Liver (tissue), 9 donors: ENCODE results near the gene DCP2. TPM values are rescaled to one million over a fixed set of nuclear protein-coding genes. Genes with fewer than 3 reads are reported as not detected.

Experiments used
- DNase-seq: peaks from one replicate; pipeline ENCODE4 v3.0.0-alpha.2; 2017; ENCODE audit warnings: low spot score
- H3K27ac ChIP-seq, 2 donors: one replicate each; pipeline ENCODE4 v1.7.0; 2013; ENCODE audit warnings: inconsistent platforms in 2 of 2, low read length in 2 of 2, control low read depth in 1 of 2, low read depth in 1 of 2, mild to moderate bottlenecking in 1 of 2
- H3K27me3 ChIP-seq, 4 donors: one replicate each; pipeline versions ENCODE4 v1.6.1 to v1.7.0; 2013; ENCODE audit warnings: low read length in 3 of 4, inconsistent platforms in 1 of 4, mild to moderate bottlenecking in 1 of 4, moderate library complexity in 1 of 4; ENCODE audit not compliant: control insufficient read depth in 4 of 4, insufficient read depth in 4 of 4
- H3K36me3 ChIP-seq, 4 donors: one replicate each; pipeline versions ENCODE4 v1.6.1 to v1.7.0; 2013; ENCODE audit warnings: low read length in 3 of 4, mild to moderate bottlenecking in 3 of 4, low read depth in 1 of 4, moderate library complexity in 1 of 4; ENCODE audit not compliant: control insufficient read depth in 4 of 4, insufficient read depth in 3 of 4
- H3K4me1 ChIP-seq, 4 donors: one replicate each; pipeline versions ENCODE4 v1.6.1 to v1.7.0; 2013; ENCODE audit warnings: low read length in 3 of 4, mild to moderate bottlenecking in 3 of 4, moderate library complexity in 1 of 4; ENCODE audit not compliant: control insufficient read depth in 4 of 4, insufficient read depth in 4 of 4
- H3K4me3 ChIP-seq, 3 donors: one replicate each; pipeline versions ENCODE4 v1.6.1 to v1.7.0; 2013; ENCODE audit warnings: low read length in 3 of 3, control low read depth in 1 of 3, low read depth in 1 of 3, mild to moderate bottlenecking in 1 of 3
- H3K9ac ChIP-seq, 2 donors: one replicate each; pipeline ENCODE4 v1.7.0; 2013; ENCODE audit warnings: low read length in 2 of 2, mild to moderate bottlenecking in 2 of 2, moderate library complexity in 2 of 2, control low read depth in 1 of 2, low read depth in 1 of 2
- H3K9me3 ChIP-seq, 4 donors: one replicate each; pipeline versions ENCODE4 v1.6.1 to v1.7.0; 2013; ENCODE audit warnings: low read length in 3 of 4; ENCODE audit not compliant: control insufficient read depth in 4 of 4
- CTCF ChIP-seq: fragments of 150-350 bp; IDR thresholded peaks from 2 replicates; pipeline ENCODE4 v1.5.1; 2017; ENCODE audit warnings: improper control_type of control experiment, low read depth, low read length; ENCODE audit not compliant: missing input control
- EGR1 ChIP-seq, 2 donors: IDR thresholded peaks; 2 replicates each; pipeline ENCODE4 v1.6.1; 2016 to 2018; ENCODE audit warnings: antibody characterized with exemption in 2 of 2, low read depth in 2 of 2
- FOXA1 ChIP-seq: IDR thresholded peaks from 2 replicates; pipeline ENCODE4 v1.6.1; 2016; ENCODE audit warnings: antibody characterized with exemption
- GABPA ChIP-seq, 2 donors: IDR thresholded peaks in 1 of 2; conservative IDR thresholded peaks in 1 of 2; 2 replicates each; pipeline ENCODE4 v1.6.1; 2016; ENCODE audit warnings: antibody characterized with exemption in 2 of 2, mild to moderate bottlenecking in 1 of 2, moderate library complexity in 1 of 2
- HNF4A ChIP-seq, 2 donors: conservative IDR thresholded peaks; 2 replicates each; pipeline ENCODE4 v1.6.1; 2016; ENCODE audit warnings: antibody characterized with exemption in 2 of 2, mild to moderate bottlenecking in 2 of 2
- HNF4G ChIP-seq: IDR thresholded peaks from 2 replicates; pipeline ENCODE4 v1.6.1; 2016; ENCODE audit warnings: antibody characterized with exemption
- JUND ChIP-seq, 2 donors: IDR thresholded peaks; 2 replicates each; pipeline ENCODE4 v1.6.1; 2016; ENCODE audit warnings: antibody characterized with exemption in 2 of 2
- RAD21 ChIP-seq, 2 donors: IDR thresholded peaks; 2 replicates each; pipeline ENCODE4 v1.6.1; 2016; ENCODE audit warnings: antibody characterized with exemption in 2 of 2, mild to moderate bottlenecking in 2 of 2
- RXRA ChIP-seq, 2 donors: IDR thresholded peaks; 2 replicates each; pipeline ENCODE4 v1.6.1; 2017 to 2018; ENCODE audit warnings: antibody characterized with exemption in 2 of 2, mild to moderate bottlenecking in 1 of 2
- SP1 ChIP-seq: IDR thresholded peaks from 2 replicates; pipeline ENCODE4 v1.6.1; 2018; ENCODE audit warnings: antibody characterized with exemption, mild to moderate bottlenecking
- TAF1 ChIP-seq: conservative IDR thresholded peaks from 2 replicates; pipeline ENCODE4 v1.6.1; 2016; ENCODE audit warnings: antibody characterized with exemption, mild to moderate bottlenecking
- YY1 ChIP-seq: IDR thresholded peaks from 2 replicates; pipeline ENCODE4 v1.6.1; 2016; ENCODE audit warnings: antibody characterized with exemption, mild to moderate bottlenecking
- WGBS: extraction: QIAGEN DNeasy Blood & Tissue Kit; methylation state at CpG from one replicate; pipeline ENCODE4 v1.1.7; 2013; 5-methylcytosine and 5-hydroxymethylcytosine counted together
- polyA plus RNA-seq, 2 donors: library from polyadenylated mRNA; stranded (reverse) in 1 of 2; unstranded in 1 of 2; fragments of 200-250 nt in 1 of 2; fragments of >200 nt in 1 of 2; fragmentation: Nextera tagmentation in 1 of 2; extraction: Ambion mirVana in 1 of 2; gene quantifications; one replicate each; pipeline versions ENCODE4 v1.2.1 to v1.2.3, GENCODE V29; 2013 to 2015
- total RNA-seq, 2 donors: library from RNA; depleted of rRNA; stranded (reverse); fragments of >200 nt; gene quantifications; one replicate each; pipeline ENCODE4 v1.2.3, GENCODE V29; 2014
- TF ChIP-seq, protein P1 (sequence below): IDR thresholded peaks from 2 replicates; pipeline ENCODE4 v1.6.1; 2016; ENCODE audit warnings: antibody characterized with exemption
- donor health status: healthy.
- donor health status: healthy.
- donor health status: healthy.
- donor health status: healthy.
- donor health status: healthy.

Gene DCP2
- total and polyA plus RNA-seq, 4 donors: 2.9 to 44.2 (median 12.4) TPM

DNA sequence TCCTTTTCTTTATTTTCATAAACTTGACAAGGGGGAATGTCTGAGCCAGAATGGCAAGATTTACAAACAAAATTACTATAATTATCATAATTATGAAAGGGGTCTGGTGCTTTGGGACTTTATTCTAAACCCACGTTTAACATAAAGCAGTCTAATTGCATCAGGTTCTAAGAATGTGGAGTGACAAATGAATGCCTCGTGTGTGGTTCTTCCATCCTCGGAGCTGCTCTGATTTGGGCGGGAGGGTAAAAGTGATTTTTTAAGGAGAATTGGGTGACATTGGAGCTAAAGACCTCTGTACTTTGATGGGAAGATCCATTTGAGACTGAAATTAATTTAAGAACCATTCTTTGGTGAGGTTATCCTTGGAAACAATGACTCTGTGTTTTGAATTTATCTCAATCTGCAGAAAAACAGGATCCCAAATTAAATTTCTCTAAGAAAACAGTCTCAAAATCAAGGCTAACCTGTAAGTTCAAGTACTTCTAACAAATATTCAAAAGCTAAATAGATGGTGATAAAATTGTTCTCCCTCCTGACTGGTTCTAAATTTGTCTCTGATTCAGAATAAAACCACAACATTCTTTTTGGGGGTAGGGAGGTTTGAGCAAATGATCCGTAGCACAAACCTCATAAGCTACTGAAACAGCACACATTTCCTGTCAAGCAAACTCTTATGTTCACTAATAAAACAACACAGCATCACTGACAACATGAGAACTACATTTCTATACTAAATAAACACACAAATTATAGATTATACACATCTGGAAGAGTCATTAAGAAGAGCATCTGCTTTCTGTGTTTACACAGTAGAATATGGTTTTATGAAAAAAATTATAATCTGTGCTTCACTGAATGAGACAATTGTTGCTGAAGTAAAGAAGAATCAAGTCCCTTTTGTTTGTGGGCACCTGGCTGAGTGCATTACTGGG, 85.5 kb downstream of the DCP2 start:
- no peaks in the 10 kb centered on the region for H3K4me1 ChIP-seq
- H3K9me3 ChIP-seq: no peaks in the 10 kb centered on the region
- H3K27me3 ChIP-seq: no peaks in the 10 kb centered on the region
- no peak overlapping the region for H3K9ac ChIP-seq
- TF ChIP-seq CTCF: no peak
- no peak for TF ChIP-seq YY1
- TF ChIP-seq HNF4G: no peak
- TF ChIP-seq, protein P1, sequence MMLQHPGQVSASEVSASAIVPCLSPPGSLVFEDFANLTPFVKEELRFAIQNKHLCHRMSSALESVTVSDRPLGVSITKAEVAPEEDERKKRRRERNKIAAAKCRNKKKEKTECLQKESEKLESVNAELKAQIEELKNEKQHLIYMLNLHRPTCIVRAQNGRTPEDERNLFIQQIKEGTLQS: no peak
- TF ChIP-seq TAF1: no peak
- no peak for TF ChIP-seq RAD21 (IDR thresholded peaks at IDR 0.05)
- no peak for TF ChIP-seq GABPA (IDR thresholded peaks at IDR 0.05 in 1 of 2, conservative IDR thresholded peaks at IDR 0.05 in 1 of 2)
- no peak for DNase-seq
- H3K36me3 ChIP-seq: peaks cover 8 to 57% (median 42%) of the 10 kb centered on the region in 4 donors
- WGBS: 71% methylated on average over 5 of the region's 5 CpGs
- H3K4me3 ChIP-seq: no peak overlapping the region
- no peak overlapping the region for H3K27ac ChIP-seq

DNA sequence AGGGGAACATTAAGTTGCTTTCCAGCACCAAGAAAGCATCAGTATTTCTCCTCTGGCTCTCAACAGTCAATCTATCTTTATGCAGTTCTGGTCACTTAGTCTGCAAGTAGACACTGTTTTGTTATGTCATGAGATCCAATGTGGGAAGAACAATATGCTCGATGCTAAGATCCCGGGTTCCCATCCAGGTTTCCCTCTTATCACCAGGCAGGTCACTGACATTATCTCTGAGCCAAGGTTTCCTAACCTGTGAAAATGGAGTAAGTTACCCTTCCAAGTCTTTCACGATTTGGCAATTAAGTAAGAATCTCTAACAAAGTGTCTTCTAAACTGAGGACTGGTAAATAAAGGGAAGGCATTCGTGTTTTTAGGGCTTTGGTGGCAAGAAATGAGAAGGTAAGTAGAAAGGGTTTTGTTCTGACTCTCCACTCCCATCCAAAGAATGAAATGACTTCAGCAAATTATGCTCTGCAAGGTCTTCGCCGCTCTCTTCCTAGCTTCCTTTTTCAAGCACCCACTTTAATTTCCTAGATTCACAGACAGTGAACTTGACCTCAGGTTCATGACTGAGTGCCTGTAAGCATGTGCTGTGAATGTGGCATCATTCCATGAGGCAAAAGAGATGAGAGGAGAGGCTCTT, 86.4 kb downstream of the DCP2 start:
- 57% methylated on average over 6 of the region's 6 CpGs for WGBS
- no peaks in the 10 kb centered on the region for H3K9me3 ChIP-seq
- no peak overlapping the region for H3K27ac ChIP-seq
- H3K36me3 ChIP-seq: peaks cover 8 to 57% (median 43%) of the 10 kb centered on the region in 4 donors
- no peak for DNase-seq
- no peak overlapping the region for H3K9ac ChIP-seq
- H3K4me1 ChIP-seq: no peaks in the 10 kb centered on the region
- no peak overlapping the region for H3K4me3 ChIP-seq
- TF ChIP-seq, protein P1: no peak
- TF ChIP-seq HNF4A (conservative IDR thresholded peaks at IDR 0.05): no peak
- no peak for TF ChIP-seq HNF4G
- no peak for TF ChIP-seq TAF1
- H3K27me3 ChIP-seq: no peaks in the 10 kb centered on the region

GRCh38 chr5:113063927-113064326, 87.3 kb downstream of the DCP2 start:
- Histone ChIP-seq H3K36me3 (peaks cover 9 to 57% (median 45%) of the 10 kb centered on the region in 4 donors), H3K4me1 (no peaks in the 10 kb centered on the region), H3K27ac (no peak overlapping the region), H3K4me3 (no peak overlapping the region), H3K27me3 (no peaks in the 10 kb centered on the region), H3K9ac (no peak overlapping the region), H3K9me3 (no peaks in the 10 kb centered on the region)
- no peak for DNase-seq
- TF ChIP-seq SP1: no peak
- TF ChIP-seq JUND (IDR thresholded peaks at IDR 0.05): no peak
- no peak for TF ChIP-seq CTCF
- no peak for TF ChIP-seq HNF4G
- TF ChIP-seq TAF1: no peak
- no peak for TF ChIP-seq FOXA1
- no peak for TF ChIP-seq RXRA (IDR thresholded peaks at IDR 0.05)
- TF ChIP-seq RAD21 (IDR thresholded peaks at IDR 0.05): no peak
- no peak for TF ChIP-seq EGR1 (IDR thresholded peaks at IDR 0.05; ENCODE audit: low read depth in 2 of 2)
- TF ChIP-seq, protein P1: no peak
- no peak for TF ChIP-seq HNF4A (conservative IDR thresholded peaks at IDR 0.05)
- no peak for TF ChIP-seq YY1
- 88% methylated on average over 12 of the region's 12 CpGs for WGBS
